Cortex of kidney (tissue), 1 donor: ENCODE measurements around the gene PRSS36.
"Not testable (repeated sequence)": the region's sequence is repeated elsewhere in the genome, so short reads cannot be mapped to it uniquely, and the experiment has no call there.

ENCODE experiments used
- DNase-seq: peaks from one replicate; lab custom pipeline; 2025; lab: John Stamatoyannopoulos, UW

Gene PRSS36

GRCh38 chr16:31183432-31184428 is 33.9 kb upstream of the PRSS36 start:
- DNase-seq = no peak

DNA sequence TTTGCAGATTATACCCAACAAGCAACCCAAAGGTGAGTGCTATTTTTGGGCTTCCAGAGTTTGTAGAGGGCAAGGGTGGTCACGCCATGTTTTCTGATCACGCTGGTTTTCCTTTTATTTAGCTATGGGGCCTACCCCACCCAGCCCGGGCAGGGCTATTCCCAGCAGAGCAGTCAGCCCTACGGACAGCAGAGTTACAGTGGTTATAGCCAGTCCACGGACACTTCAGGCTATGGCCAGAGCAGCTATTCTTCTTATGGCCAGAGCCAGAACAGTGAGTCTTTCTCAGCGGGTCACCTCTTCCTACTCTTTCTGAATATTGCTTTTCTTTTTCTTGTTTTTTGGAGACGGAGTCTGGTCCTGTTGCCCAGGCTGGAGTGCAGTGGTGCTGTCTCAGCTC is 32.5 kb upstream of the PRSS36 start:
- no peak for DNase-seq

DNA sequence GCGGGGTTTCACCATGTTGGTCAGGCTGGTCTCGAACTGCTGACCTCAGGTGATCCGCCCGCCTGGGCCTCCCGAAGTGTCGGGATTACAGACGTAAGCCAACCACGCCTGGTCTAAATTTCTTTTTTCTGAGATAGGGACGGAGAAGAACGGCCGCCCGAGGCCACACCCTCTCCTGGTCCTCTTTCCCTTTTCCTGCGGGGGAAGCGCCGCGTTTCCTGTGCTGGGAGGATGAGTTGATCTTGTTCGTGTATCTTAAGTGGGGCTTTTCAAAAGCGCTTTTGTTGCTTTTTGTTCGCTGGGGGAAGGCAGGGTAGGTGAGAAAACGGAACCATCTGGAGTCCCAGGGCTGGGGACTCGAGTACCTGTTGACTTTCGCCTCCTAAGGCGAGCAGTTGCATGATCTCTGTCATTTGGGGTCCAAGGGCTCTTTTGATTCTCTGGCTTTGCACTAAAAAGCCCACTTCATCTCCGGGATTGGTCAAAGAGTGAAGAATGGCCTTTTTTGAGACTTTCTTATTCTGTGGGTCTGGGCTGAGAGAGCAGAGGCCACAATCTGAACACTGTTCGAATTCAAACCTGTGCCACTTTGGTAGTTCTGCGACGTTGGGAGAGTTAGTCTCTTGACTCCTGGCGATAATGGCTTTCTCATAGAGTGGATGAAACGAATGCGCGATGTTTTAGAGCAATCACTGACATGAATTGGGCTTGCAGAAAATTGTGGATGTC is 31.4 kb upstream of the PRSS36 start:
- no peak for DNase-seq

- peak; percentile 57 for DNase-seq
These were observed 30.0 kb upstream of the PRSS36 start, which contains the start of gene FUS for GRCh38 chr16:31179747-31180459. FUS (plus strand) TSS chr16:31180139; CDS start chr16:31180215, 76 bp downstream.

GRCh38 chr16:31179219-31179746 is 29.4 kb upstream of the PRSS36 start:
- DNase-seq = no peak

GRCh38 chr16:31177136-31177535 is 27.3 kb upstream of the PRSS36 start:
- DNase-seq = no peak

DNA sequence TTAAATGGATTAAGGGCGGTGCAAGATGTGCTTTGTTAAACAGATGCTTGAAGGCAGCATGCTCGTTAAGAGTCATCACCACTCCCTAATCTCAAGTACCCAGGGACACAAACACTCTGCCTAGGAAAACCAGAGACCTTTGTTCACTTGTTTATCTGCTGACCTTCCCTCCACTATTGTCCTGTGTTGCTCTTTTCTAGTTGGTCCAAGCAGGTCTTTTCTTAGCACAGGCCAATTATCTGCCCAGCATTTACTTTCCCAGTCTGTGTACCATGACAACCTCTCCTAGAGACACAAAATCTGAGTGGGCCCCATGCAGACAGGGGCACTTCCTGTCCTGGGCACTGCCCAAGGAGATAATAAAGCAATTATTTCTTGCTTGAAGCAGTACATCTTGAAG is 20.2 kb upstream of the PRSS36 start:
- not testable (repeated sequence) for DNase-seq

DNA sequence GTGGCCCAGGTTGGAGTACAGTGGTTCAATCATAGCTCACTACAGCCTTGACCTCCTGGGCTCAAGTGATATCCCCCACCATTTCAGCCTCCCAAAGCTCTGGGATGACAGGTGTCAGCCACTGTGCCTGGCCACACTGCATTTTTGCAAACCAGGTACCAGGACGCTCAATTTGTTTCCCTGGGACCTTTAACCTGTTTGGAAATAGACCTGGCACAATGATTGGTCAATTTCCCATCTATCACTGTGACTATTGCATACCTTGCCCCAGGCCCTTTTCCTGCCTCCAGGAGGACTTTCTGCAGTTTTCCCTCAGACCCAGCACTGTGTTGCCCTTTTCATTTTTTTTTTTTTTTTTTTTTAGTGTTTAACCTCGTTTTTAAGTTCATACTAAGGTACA is 19.0 kb upstream of the PRSS36 start:
- no peak for DNase-seq

GRCh38 chr16:31167315-31167714 is 17.4 kb upstream of the PRSS36 start:
- DNase-seq = no peak

DNA sequence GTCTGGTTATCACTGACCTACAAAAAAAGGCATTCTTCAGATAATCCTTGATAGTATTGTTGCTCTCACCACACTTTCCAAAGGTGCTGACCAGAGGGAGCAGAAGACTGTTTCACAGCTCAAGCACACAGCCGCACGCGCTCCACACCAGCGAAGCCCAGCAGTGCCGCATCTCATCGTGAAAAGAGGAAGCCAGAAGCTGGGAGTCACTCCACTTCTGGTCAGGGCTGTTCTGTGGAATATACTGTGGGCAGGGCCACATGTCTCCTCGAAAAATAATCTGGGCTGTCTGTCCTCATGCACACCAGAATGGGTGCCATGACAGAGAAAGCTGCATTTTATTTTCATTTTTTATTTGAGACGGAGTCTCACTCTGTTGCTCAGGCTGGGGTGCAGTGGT is 7.3 kb upstream of the PRSS36 start:
- no peak for DNase-seq

DNA sequence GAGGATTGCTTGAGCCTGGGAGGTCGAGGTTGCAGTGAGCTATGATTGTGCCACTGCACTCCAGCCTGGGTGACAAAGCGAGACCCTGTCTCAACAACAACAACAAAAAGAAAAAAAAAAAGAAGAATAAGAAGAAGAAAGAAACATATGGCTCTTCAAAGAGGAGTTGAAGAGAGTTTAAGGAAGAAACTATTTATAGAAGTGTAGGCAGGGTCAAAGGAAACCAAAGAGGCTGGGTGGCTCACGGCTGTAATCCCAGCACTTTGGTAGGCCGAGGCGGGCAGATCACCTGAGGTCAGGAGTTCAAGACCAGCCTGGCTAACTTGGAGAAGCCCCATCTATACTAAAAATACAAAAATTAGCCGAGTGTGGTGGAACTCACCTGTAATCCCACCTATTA is 1.1 kb upstream of the PRSS36 start:
- DNase-seq = not testable (repeated sequence)

DNA sequence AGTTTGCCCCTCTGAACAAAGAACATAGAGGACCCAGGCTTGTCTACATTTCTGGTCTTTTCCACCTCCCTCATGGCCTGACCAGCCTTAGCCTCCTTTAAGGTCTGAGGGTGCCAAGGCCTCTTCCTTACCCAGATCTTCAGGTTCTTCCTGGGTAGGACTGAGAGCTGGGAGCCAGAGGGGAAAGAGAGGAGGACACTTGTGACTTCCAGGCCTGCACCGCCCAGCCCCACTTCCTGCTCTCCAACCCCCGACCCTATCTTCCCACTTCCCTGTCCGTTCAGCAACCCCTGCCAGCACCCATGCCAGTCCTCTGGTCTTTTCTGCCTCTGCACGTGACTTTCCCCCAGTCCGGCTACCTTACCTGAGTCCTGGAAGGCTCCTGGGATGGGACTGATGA is 534 bp downstream of the PRSS36 start:
- no peak for DNase-seq

- DNase-seq = no peak
These were observed 970 bp downstream of the PRSS36 start for GRCh38 chr16:31148896-31149295.

DNA sequence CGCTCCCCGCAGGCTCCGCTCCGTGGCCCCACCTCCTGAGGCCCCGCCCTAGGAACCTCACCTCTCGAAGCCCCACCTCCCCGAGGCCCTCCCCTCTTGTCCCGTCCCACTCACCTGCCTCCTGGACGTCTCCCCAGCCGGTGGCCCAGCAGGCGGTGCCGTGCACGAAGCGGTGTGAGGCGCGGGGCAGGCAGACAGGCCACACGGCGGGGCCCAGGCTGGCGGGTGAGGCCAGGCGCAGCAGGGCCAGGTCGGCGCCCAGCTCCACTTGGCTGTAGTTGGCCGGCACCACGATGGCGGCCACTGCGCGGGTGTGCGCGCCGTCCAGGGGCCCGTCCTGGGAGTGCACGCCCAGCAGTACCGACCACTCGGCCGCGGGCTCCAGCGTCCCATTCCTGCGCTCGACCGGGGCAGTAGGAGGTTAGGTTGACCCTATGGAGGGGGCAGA is 1.6 kb downstream of the PRSS36 start:
- no peak for DNase-seq

DNA sequence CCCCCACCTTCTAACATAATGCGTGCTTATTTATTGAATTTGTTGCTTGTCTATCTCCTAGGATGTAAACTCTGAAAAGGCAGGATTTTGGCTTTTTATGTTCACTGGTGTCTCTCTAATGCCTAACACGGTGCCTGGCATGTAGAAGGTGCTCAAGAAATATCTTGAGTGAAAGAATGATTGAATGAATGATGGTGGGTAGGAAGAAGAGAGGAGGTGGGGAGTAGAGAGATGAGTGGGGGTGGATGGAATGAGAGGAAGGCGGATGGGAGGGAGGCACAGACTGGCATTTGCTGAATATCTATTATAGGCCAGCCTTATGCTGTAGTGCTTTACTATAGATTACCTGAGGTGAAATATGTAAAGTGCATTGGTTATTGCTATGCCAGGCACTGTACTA is 2.3 kb downstream of the PRSS36 start:
- no peak for DNase-seq

GRCh38 chr16:31145398-31145990 is 4.4 kb downstream of the PRSS36 start:
- no peak for DNase-seq

GRCh38 chr16:31144418-31144817 is 5.4 kb downstream of the PRSS36 start:
- DNase-seq = not testable (repeated sequence)

DNA sequence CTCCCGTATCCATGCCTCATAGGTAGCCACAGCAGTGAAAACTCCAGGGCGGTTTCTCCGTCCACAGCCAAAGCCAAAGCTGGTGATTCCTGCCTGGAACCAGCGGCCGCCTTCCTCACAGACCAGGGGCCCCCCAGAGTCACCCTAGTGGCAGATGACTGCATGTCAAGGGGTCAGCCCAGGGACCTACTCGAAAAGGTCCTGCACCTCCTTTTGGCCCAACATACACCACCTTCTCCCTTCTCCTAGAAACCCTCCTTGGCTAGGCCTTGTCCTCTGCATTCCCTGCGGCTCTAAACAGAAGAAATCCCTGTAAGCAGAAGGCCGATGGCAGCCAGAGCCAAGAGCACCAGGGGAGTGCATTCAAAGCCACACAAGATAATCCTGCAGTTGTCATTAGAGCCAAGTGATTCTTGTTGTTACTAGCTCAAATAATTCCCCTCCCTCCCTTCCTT is 6.1 kb downstream of the PRSS36 start:
- no peak for DNase-seq

DNA sequence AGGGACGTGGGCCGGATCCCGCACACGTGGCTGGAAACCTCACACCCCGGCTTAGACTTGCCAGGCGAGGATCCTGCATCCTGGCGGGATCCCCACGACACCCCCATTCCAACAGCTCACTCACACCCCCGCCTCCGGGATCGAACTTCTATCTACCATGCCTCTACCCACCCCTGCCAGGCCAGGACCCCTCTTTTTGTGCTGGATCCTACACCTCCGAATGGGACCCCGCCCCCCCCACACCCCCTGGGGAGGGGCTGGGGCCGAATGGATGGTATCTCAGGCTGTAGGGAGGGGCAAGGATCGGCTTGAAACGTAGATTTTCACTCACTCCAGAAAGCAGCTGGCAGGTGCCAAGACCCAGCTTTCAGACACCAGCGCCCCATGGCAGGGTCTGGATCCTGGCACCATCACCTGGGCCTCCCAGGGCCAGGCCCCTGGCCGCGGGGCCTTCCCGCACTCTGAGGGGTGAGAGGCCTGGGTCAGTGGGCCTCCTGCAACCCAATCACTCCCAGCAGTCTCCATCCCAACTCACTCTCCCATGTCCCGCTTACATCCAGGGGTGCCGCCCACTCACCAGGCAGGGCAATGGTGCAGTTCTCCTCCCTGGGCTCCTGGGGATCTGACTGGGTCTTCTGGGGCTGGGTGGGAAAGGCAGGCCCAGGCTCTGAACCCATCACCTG is 6.7 kb downstream of the PRSS36 start:
- no peak for DNase-seq

GRCh38 chr16:31142109-31143010 is 7.5 kb downstream of the PRSS36 start:
- no peak for DNase-seq
